H9 (cell line): ENCODE measurements around the gene TRIM17. TPM values are rescaled to one million over a fixed set of nuclear protein-coding genes. Genes with fewer than 3 reads are reported as not detected.

Source experiments
- DNase-seq: peaks from one replicate; pipeline ENCODE4 v3.0.0-alpha.2; 2017
- H2AFZ ChIP-seq: one replicate; pipeline ENCODE4 v1.6.1; 2013; ENCODE audit warnings: mild to moderate bottlenecking, low read length, control low read depth, moderate library complexity
- H2AK5ac ChIP-seq: 2 replicates; pipeline ENCODE4 v1.6.1; 2013; ENCODE audit warnings: low read length, control low read depth, mixed read lengths; ENCODE audit not compliant: insufficient read length
- H2BK120ac ChIP-seq: one replicate; pipeline ENCODE4 v1.6.1; 2013; ENCODE audit warnings: low read depth, mild to moderate bottlenecking, low read length, control low read depth, inconsistent platforms; ENCODE audit not compliant: poor library complexity, severe bottlenecking
- H2BK12ac ChIP-seq: 2 replicates; pipeline ENCODE4 v1.6.1; 2013; ENCODE audit warnings: low read length, control low read depth, mixed read lengths, low read depth; ENCODE audit not compliant: insufficient read length
- H2BK15ac ChIP-seq: 2 replicates; pipeline ENCODE4 v1.6.1; 2013; ENCODE audit warnings: low read depth, low read length, control low read depth
- H2BK20ac ChIP-seq: one replicate; pipeline ENCODE4 v1.6.1; 2013; ENCODE audit warnings: low read depth, mild to moderate bottlenecking, low read length, control low read depth, inconsistent platforms; ENCODE audit not compliant: poor library complexity, severe bottlenecking
- H2BK5ac ChIP-seq: 2 replicates; pipeline ENCODE4 v1.6.1; 2013; ENCODE audit warnings: low read length, control low read depth, mixed read lengths; ENCODE audit not compliant: insufficient read length
- H3K14ac ChIP-seq: 2 replicates; pipeline ENCODE4 v1.6.1; 2013; ENCODE audit warnings: low read length, control low read depth; ENCODE audit not compliant: insufficient read depth
- H3K18ac ChIP-seq: 2 replicates; pipeline ENCODE4 v1.6.1; 2013; ENCODE audit warnings: low read depth, mild to moderate bottlenecking, mixed read lengths, low read length, control low read depth; ENCODE audit not compliant: insufficient read length
- H3K23ac ChIP-seq: 2 replicates; pipeline ENCODE4 v1.6.1; 2013; ENCODE audit warnings: low read length, control low read depth, mixed read lengths, low read depth; ENCODE audit not compliant: insufficient read length
- H3K23me2 ChIP-seq: 2 replicates; pipeline ENCODE4 v1.6.1; 2013; ENCODE audit warnings: low read depth, mild to moderate bottlenecking, mixed read lengths, low read length, control low read depth; ENCODE audit not compliant: insufficient read length, poor library complexity, severe bottlenecking
- H3K27ac ChIP-seq: 2 replicates; pipeline ENCODE4 v1.5.1; 2013; ENCODE audit warnings: low read length, control low read depth, mixed read lengths, low read depth; ENCODE audit not compliant: insufficient read length
- H3K27me3 ChIP-seq: 2 replicates; pipeline ENCODE4 v1.6.1; 2013; ENCODE audit warnings: low read length, control low read depth, inconsistent platforms; ENCODE audit not compliant: insufficient read depth
- H3K4ac ChIP-seq: 2 replicates; pipeline ENCODE4 v1.6.1; 2013; ENCODE audit warnings: low read depth, mild to moderate bottlenecking, control low read depth, inconsistent platforms, low read length, moderate library complexity
- H3K4me1 ChIP-seq: 2 replicates; pipeline ENCODE4 v1.6.1; 2013; ENCODE audit warnings: low read length, control low read depth, inconsistent platforms; ENCODE audit not compliant: insufficient read depth
- H3K4me2 ChIP-seq: 2 replicates; pipeline ENCODE4 v1.6.1; 2013; ENCODE audit warnings: low read length, control low read depth, mixed read lengths; ENCODE audit not compliant: insufficient read length, insufficient read depth
- H3K56ac ChIP-seq: 2 replicates; pipeline ENCODE4 v1.6.1; 2013; ENCODE audit warnings: low read depth, mild to moderate bottlenecking, mixed read lengths, low read length, control low read depth; ENCODE audit not compliant: insufficient read length
- H3K79me1 ChIP-seq: 2 replicates; pipeline ENCODE4 v1.6.1; 2013; ENCODE audit warnings: low read depth, mild to moderate bottlenecking, moderate library complexity, low read length, control low read depth, inconsistent platforms; ENCODE audit not compliant: insufficient read depth, poor library complexity, severe bottlenecking
- H3K79me2 ChIP-seq: 2 replicates; pipeline ENCODE4 v1.6.1; 2013; ENCODE audit warnings: low read length, control low read depth, inconsistent platforms; ENCODE audit not compliant: insufficient read depth
- H3K9ac ChIP-seq: 2 replicates; pipeline ENCODE4 v1.6.1; 2013; ENCODE audit warnings: low read length, control low read depth, mixed read lengths; ENCODE audit not compliant: insufficient read length; ENCODE audit errors: extremely low read depth
- H3K9me3 ChIP-seq: one replicate; pipeline ENCODE4 v1.6.1; 2013; ENCODE audit warnings: low read depth, low read length, inconsistent platforms; ENCODE audit not compliant: control insufficient read depth
- H3T11ph ChIP-seq: one replicate; pipeline ENCODE4 v1.6.1; 2013; ENCODE audit warnings: mild to moderate bottlenecking, low read length, control low read depth, inconsistent platforms
- H4K20me1 ChIP-seq: one replicate; pipeline ENCODE4 v1.6.1; 2013; ENCODE audit not compliant: control insufficient read depth, insufficient read length, insufficient read depth
- H4K5ac ChIP-seq: 2 replicates; pipeline ENCODE4 v1.6.1; 2013; ENCODE audit warnings: low read depth, mild to moderate bottlenecking, mixed read lengths, low read length, control low read depth; ENCODE audit not compliant: insufficient read length
- H4K8ac ChIP-seq: replicated peaks from 2 replicates; pipeline ENCODE4 v1.6.1; 2013; ENCODE audit warnings: low read length, control low read depth, mixed read lengths, low read depth; ENCODE audit not compliant: insufficient read length
- H4K91ac ChIP-seq: 2 replicates; pipeline ENCODE4 v1.6.1; 2013; ENCODE audit warnings: low read depth, mild to moderate bottlenecking, moderate library complexity, mixed read lengths, low read length, control low read depth; ENCODE audit not compliant: insufficient read length
- H3K27ac Mint-ChIP-seq, 3 experiments: 2 replicates in 2 of 3; 3 replicates in 1 of 3; pipeline ENCODE4 v1.8.0; 2020 to 2021; ENCODE audit warnings: mixed read lengths in 3 of 3, mild to moderate bottlenecking in 1 of 3, moderate library complexity in 1 of 3
- H3K27me3 Mint-ChIP-seq: 2 replicates; pipeline ENCODE4 v1.8.0; 2021; ENCODE audit warnings: low read depth, mild to moderate bottlenecking, moderate library complexity, mixed read lengths
- H3K36me3 Mint-ChIP-seq, 3 experiments: 2 replicates in 2 of 3; 3 replicates in 1 of 3; pipeline ENCODE4 v1.8.0; 2020 to 2021; ENCODE audit warnings: low read depth in 3 of 3, mixed read lengths in 3 of 3; ENCODE audit not compliant: insufficient read depth in 1 of 3
- H3K4me1 Mint-ChIP-seq, 2 experiments: 2 replicates each; pipeline ENCODE4 v1.8.0; 2020; ENCODE audit warnings: mixed read lengths in 2 of 2
- H3K4me3 Mint-ChIP-seq, 2 experiments: 2 replicates in 1 of 2; 3 replicates in 1 of 2; pipeline ENCODE4 v1.8.0; 2020 to 2021; ENCODE audit warnings: mild to moderate bottlenecking in 2 of 2, mixed read lengths in 2 of 2, moderate library complexity in 1 of 2
- H3K9me3 Mint-ChIP-seq, 2 experiments: 2 replicates in 1 of 2; 3 replicates in 1 of 2; pipeline ENCODE4 v1.8.0; 2020; ENCODE audit warnings: mild to moderate bottlenecking in 2 of 2, mixed read lengths in 2 of 2, moderate library complexity in 1 of 2
- CTCF ChIP-seq: fragments of 200-600 bp; sonication (generic); conservative IDR thresholded peaks from 3 replicates; pipeline ENCODE4 v1.8.0; 2021; ENCODE audit warnings: antibody characterized with exemption, mild to moderate bottlenecking
- WGBS: extraction: QIAGEN DNeasy Blood & Tissue Kit; methylation state at CpG from one replicate; pipeline ENCODE4 v1.1.7; 2013; ENCODE audit warnings: missing lambda C conversion rate, low lambda C conversion rate, mixed read lengths; ENCODE audit not compliant: insufficient read length; ENCODE audit errors: extremely low coverage; 5-methylcytosine and 5-hydroxymethylcytosine counted together
- total RNA-seq: library from RNA; stranded (reverse); gene quantifications from 2 replicates; pipeline ENCODE4 v1.2.1, GENCODE V29; 2021

The TRIM17 gene
- total RNA-seq, 1 experiment from 2014 or later: 2.8 TPM

GRCh38 chr1:228424685-228425660 is 8.3 kb upstream of the TRIM17 start:
- Histone ChIP-seq H2BK20ac (no peak overlapping the region), H3K79me2 (no peaks in the 10 kb centered on the region), H2AFZ (no peak overlapping the region), H3K9me3 (no peaks in the 10 kb centered on the region), H3K23ac (no peak overlapping the region), H4K91ac (no peak overlapping the region), H3K27me3 (peaks cover 19% of the 10 kb centered on the region; the same call in 1 of the 2 replicates), H4K8ac (no peak overlapping the region), H4K5ac (no peak overlapping the region), H2AK5ac (no peak overlapping the region), H4K20me1 (no peaks in the 10 kb centered on the region), H2BK5ac (no peak overlapping the region), H3K4me2 (no peak overlapping the region), H3K18ac (no peak overlapping the region), H3T11ph (no peak overlapping the region), H3K56ac (no peak overlapping the region), H3K27ac (no peak overlapping the region), H3K4ac (no peak overlapping the region), H3K9ac (no peak overlapping the region), H2BK120ac (no peak overlapping the region), H2BK12ac (no peak overlapping the region), H3K4me1 (no peaks in the 10 kb centered on the region), H3K79me1 (no peaks in the 10 kb centered on the region), H3K23me2 (no peaks in the 10 kb centered on the region), H2BK15ac (no peak overlapping the region), H3K14ac (no peak overlapping the region; the same call in 1 of the 2 replicates)
- peaks cover 91% of the 10 kb centered on the region for H3K27me3 Mint-ChIP-seq
- peaks cover 10 to 16% of the 10 kb centered on the region in 2 experiments for H3K4me1 Mint-ChIP-seq
- peaks cover 3% of the 10 kb centered on the region in 2 experiments; a peak in 3 of 5 replicates for H3K9me3 Mint-ChIP-seq
- H3K4me3 Mint-ChIP-seq: no peak overlapping the region
- DNase-seq: no peak
- H3K36me3 Mint-ChIP-seq: no peaks in the 10 kb centered on the region
- no peak for TF ChIP-seq CTCF
- WGBS: no CpG with 5 or more reads among the region's 62 CpGs
- no peak overlapping the region for H3K27ac Mint-ChIP-seq
